Muscle of back (tissue), 11 donors: ENCODE results near the gene CFAP61. TPM values are rescaled to one million over a fixed set of nuclear protein-coding genes. Genes with fewer than 3 reads are reported as not detected.
A peak's percentile ranks its signal among the peaks of the same experiment; 100 is the strongest.

Experiments
- DNase-seq, 3 donors: peaks; one replicate each; pipeline versions ENCODE4 v3.0.0 to v3.0.0-alpha.2; 2013
- polyA plus RNA-seq, 10 donors: library from polyadenylated mRNA; unstranded; fragments of 120-200 nt; gene quantifications; one replicate each; pipeline ENCODE4 v1.2.1, GENCODE V29; 2013; ENCODE audit not compliant: insufficient read length in 10 of 10

The CFAP61 gene
- polyA plus RNA-seq, 10 donors = 1.9 to 10.4 (median 4.1) TPM

DNA sequence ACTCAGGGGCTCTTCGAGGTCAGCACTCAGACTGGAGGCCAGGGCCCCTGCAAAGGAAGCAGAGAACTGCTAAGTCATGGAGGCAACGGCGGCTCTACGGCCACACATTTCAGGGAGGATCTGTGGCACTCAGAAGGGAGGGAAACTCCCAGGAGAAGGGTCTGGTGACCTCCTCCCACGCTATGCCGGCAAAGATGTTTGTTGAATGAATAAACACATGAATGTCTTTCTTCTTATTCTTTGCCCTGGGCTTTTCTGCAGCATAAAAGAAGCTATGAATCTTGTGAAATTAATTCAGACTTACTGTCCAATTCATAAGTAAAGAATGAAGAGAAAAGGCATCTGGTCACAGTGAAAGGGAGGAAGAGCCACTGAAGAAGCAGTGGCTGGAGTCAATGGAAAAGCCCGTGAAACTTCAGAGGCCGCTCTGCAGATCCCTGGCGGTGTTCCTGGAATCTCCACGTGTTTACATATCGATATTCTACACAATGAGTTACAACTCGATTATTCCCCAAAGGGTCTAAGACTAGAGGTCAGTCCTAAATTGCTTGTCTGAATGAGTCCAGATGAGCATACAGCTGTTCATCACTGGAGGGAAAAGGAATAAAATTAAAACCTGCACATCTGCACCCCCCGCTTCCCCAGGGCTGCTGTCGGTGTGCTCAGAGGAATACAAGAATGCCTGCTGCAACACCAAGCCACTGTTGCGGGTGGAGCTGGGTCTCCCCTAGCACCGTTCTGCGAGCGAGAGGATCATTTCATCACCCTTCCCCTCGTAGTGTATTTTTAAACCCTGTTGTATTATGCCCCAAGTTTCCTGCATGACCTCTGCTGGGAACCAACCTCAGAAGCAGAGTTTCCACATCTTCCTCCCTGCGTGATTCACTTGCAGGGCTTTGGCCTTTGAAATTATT, 341.1 kb downstream of the CFAP61 start:
- DNase-seq = peak; percentile 58 to 89 (median 79)

DNA sequence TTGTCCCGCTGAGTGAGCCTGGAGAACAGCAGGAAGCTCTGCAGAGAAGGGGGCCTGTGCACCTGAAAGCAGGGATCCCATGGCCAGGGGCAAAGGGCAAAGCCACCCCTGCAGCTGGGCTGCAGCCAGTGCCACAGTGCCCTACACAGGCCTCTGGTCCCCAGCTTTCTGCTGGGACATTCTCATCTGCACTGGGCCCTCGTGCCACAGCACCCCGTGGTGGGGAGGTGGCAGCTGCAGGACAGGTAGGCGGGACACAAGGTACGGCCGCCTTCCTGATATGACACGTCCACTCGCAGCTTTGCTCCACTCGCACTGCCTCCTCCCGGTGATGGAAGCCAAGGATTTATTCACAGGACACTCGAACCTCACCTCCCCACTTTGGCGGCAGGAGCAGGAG, 342.8 kb downstream of the CFAP61 start:
- no peak for DNase-seq

GRCh38 chr20:20395903-20396568, 343.7 kb downstream of the CFAP61 start:
- no peak for DNase-seq

- no peak for DNase-seq
These were observed 344.5 kb downstream of the CFAP61 start for GRCh38 chr20:20396794-20397193.

GRCh38 chr20:20398123-20398522, 345.8 kb downstream of the CFAP61 start:
- no peak for DNase-seq

DNA sequence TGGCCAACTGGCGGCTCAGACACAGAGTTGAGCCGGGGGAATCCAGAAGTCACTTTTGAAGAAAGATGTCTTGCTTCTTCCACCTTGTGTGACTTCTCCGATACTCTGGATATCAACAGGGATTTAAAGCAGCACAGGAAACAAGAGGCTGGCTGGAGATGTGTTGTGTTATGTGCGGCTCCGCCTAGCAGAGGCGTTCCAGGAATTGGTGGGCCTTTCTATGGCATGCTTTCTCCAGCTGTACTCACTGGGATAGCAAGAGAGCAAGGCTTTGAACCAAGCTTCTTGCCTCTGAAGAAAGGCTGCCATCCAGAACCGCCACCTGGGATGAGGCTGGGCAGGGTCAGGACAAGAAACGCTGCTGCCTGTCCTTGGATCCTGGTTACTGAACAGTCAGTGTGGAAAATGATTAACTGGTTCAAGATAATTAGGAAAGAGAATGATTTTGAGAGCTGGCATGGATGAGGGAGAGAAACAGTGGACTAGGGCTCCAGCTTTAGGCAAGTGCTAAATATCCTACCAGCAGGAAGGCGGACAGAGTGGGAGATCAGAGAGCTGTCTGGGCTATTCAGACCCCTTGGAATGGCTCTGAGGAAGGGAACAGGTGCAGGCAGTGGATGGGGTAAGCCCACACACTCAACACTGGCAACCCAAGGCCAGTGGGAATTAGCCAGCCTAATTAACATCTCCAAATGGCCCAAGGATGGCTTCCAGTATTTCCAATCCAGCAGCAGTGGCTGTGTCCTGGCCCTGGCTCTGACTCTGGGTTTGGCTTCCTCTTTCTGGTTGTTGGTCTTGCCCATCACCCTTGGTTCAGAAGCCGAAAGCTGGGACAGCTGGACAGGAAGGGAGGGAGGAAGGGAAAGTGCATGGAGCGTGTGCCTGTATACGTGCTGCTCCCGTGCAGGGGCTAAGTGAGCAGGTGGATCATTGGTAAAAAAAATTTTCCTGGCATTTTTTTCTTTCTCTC, 347.5 kb downstream of the CFAP61 start:
- no peak for DNase-seq

- no peak for DNase-seq
These were observed 349.7 kb downstream of the CFAP61 start for GRCh38 chr20:20401991-20402390.

DNA sequence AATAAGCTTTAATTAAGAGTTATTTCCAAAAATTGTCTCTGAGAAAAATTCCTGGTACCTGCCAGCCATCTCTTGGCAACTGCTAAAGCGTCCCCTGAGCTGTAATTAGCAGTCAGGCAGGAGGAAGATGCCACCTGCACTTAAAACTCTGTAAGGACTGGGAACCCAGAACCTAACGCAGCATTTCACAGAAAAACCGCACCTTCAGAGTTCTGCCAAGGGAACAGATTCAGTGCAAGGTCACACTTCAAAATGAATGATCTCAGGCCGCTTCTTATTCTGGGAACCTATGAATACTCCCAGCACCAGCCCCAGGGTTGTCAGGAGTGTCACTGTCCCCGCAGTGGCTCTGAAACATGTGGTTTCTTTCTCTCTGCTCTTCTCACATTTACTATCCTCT, 352.3 kb downstream of the CFAP61 start:
- no peak for DNase-seq

- no peak for DNase-seq
These were observed 353.3 kb downstream of the CFAP61 start for GRCh38 chr20:20405623-20406022.

GRCh38 chr20:20406306-20406705, 354.0 kb downstream of the CFAP61 start:
- peak in 2 of 3 donors; percentile 16 to 34 for DNase-seq

DNA sequence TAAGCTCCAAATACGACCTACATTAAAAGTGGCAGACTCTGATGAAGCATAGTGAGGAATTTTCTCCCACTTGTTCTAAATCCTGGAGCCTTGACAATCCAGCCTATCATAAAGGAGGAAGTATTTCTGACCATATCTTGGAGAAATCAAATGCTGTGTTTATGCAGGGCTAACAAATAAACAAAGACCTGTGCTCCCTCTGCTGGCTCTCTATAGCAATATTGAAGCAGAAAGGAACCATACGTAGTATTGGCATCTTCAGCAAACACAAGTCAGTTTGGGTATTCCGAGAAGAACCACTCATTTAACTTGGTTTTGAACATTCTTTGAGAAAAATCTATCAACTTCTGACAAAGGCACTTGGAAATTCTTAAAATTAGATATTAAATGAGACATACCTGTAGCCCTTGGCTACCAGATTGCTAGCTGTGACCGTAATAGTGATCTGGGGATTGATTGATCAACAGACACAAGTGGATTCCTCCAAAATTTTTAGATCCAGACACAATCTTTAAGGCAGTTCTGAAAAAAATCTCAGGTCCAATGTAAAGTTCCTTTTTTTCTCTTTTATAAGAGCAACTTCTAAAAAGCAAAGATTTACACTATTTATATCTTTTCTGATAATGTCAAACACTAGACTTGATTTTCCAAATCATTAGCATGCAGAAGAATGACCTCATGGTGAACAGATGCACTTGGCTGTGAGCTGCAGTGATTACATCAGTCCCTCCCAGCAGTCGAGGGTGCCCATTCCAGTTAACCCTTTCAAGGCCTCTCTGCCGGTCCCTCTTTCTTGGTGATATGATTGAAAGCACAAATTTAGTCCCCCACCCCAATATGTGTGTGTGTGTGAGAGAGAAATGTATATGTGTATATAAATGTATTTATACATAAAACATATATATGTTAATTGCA, 355.8 kb downstream of the CFAP61 start:
- DNase-seq = peak in 2 of 3 donors; percentile 32 to 60

DNA sequence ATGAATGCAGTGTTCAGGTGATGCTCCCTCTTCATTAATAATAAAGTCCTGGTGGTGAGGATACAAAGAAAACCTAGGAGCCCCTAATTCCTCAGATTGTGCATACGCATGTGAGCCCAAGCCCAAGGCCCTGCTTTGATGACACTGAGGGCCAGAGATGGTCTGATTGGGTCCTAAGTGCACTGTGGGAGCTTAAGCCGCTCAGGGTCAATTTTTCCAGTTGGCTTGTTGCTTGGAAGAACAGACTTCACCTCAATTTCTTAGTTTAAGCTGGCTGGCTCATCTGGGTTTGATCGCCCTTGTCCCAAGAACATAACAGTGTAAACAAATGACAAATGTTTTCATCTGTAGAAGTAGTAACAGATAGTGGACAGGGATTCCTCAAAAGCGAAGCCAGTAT, 357.0 kb downstream of the CFAP61 start:
- DNase-seq = no peak

Other genes with a start within 250 kb of the CFAP61 start
- gene NAA20, start 35.2 kb upstream of the CFAP61 start, polyA plus RNA-seq = 10 to 100 TPM; 60.1 to 73.7 (median 67.9) TPM
- gene CRNKL1, start 66 bp upstream of the CFAP61 start, polyA plus RNA-seq = 10 to 100 TPM; 19.1 to 26.9 (median 23.6) TPM